NCI-H524 treated with DMSO at 0.1 percent for 48 hours (cell line): ENCODE measurements around the gene FBXO2.
"Not testable (repeated sequence)": the region's sequence is repeated elsewhere in the genome, so short reads cannot be mapped to it uniquely, and the experiment has no call there.

Source experiments
- DNase-seq: peaks from one replicate; lab custom pipeline; 2025; lab: John Stamatoyannopoulos, UW

The FBXO2 gene

GRCh38 chr1:11629184-11630016 lies 24.8 kb downstream of the FBXO2 start:
- peak; percentile 12 for DNase-seq

GRCh38 chr1:11628767-11629166 lies 25.5 kb downstream of the FBXO2 start:
- no peak for DNase-seq

- DNase-seq = no peak
Measured at GRCh38 chr1:11626551-11626950, 27.7 kb downstream of the FBXO2 start.

- no peak for DNase-seq
Measured at GRCh38 chr1:11623702-11624101, 30.5 kb downstream of the FBXO2 start.

GRCh38 chr1:11622398-11622797 lies 31.8 kb downstream of the FBXO2 start:
- no peak for DNase-seq

- no peak for DNase-seq
Measured at GRCh38 chr1:11620924-11621323, 33.3 kb downstream of the FBXO2 start.

GRCh38 chr1:11620405-11620804 lies 33.8 kb downstream of the FBXO2 start:
- no peak for DNase-seq

GRCh38 chr1:11617741-11618140 lies 36.5 kb downstream of the FBXO2 start:
- no peak for DNase-seq

GRCh38 chr1:11617314-11617713 lies 36.9 kb downstream of the FBXO2 start:
- peak; percentile 24 for DNase-seq

GRCh38 chr1:11616766-11617165 lies 37.5 kb downstream of the FBXO2 start:
- DNase-seq = no peak

GRCh38 chr1:11615090-11615489 lies 39.1 kb downstream of the FBXO2 start:
- DNase-seq = no peak

GRCh38 chr1:11613347-11613746 lies 40.9 kb downstream of the FBXO2 start:
- DNase-seq = no peak

GRCh38 chr1:11611638-11612327 lies 42.4 kb downstream of the FBXO2 start:
- no peak for DNase-seq

- DNase-seq = no peak
Measured at GRCh38 chr1:11610629-11611180, 43.5 kb downstream of the FBXO2 start.

GRCh38 chr1:11609378-11609777 lies 44.9 kb downstream of the FBXO2 start:
- DNase-seq = not testable (repeated sequence)

- not testable (repeated sequence) for DNase-seq
Measured at GRCh38 chr1:11608596-11609130, 45.6 kb downstream of the FBXO2 start.

GRCh38 chr1:11606775-11607174 lies 47.5 kb downstream of the FBXO2 start:
- no peak for DNase-seq

GRCh38 chr1:11602981-11603380 lies 51.2 kb downstream of the FBXO2 start:
- no peak for DNase-seq

- no peak for DNase-seq
Measured at GRCh38 chr1:11602424-11602823, 51.8 kb downstream of the FBXO2 start.

- no peak for DNase-seq
Measured at GRCh38 chr1:11600836-11601235, 53.4 kb downstream of the FBXO2 start.

GRCh38 chr1:11599891-11600576 lies 54.2 kb downstream of the FBXO2 start:
- no peak for DNase-seq

- no peak for DNase-seq
Measured at GRCh38 chr1:11598461-11598860, 55.8 kb downstream of the FBXO2 start.
